CD14-positive monocyte (primary cell): ENCODE data around the gene DPYD. TPM values are rescaled to one million over a fixed set of nuclear protein-coding genes. Genes with fewer than 3 reads are reported as not detected.

ENCODE experiments used
- DNase-seq, 3 donors: peaks; one replicate each; pipeline ENCODE4 v3.0.0-alpha.2; 2011 to 2022
- H2AFZ ChIP-seq: 2 replicates; pipeline ENCODE4 v1.6.0; 2012; ENCODE audit warnings: mild to moderate bottlenecking, low read depth, low read length, inconsistent platforms; ENCODE audit not compliant: insufficient read depth, poor library complexity, severe bottlenecking
- H3K27ac ChIP-seq, 2 donors: 1 replicate in 1 of 2; 2 replicates in 1 of 2; pipeline ENCODE4 v1.5.1; 2012 to 2013; ENCODE audit warnings: low read length in 2 of 2, control low read depth in 1 of 2, inconsistent platforms in 1 of 2, low read depth in 1 of 2, mild to moderate bottlenecking in 1 of 2
- H3K27me3 ChIP-seq, 2 donors: one replicate each; pipeline versions ENCODE4 v1.6.0 to v1.6.1; 2011 to 2013; ENCODE audit warnings: low read length in 2 of 2; ENCODE audit not compliant: control insufficient read depth in 2 of 2, insufficient read depth in 2 of 2
- H3K36me3 ChIP-seq, 2 donors: replicated peaks in 1 of 2; 1 replicate in 1 of 2; 2 replicates in 1 of 2; pipeline versions ENCODE4 v1.5.1 to v1.6.1; 2012 to 2013; ENCODE audit warnings: low read length in 2 of 2, control low read depth in 1 of 2, inconsistent platforms in 1 of 2, mild to moderate bottlenecking in 1 of 2; ENCODE audit not compliant: insufficient read depth in 2 of 2, control insufficient read depth in 1 of 2
- H3K4me1 ChIP-seq, 2 donors: 1 replicate in 1 of 2; 2 replicates in 1 of 2; pipeline versions ENCODE4 v1.5.1 to v1.6.1; 2012 to 2013; ENCODE audit warnings: low read length in 2 of 2, control low read depth in 1 of 2, inconsistent platforms in 1 of 2, mild to moderate bottlenecking in 1 of 2, moderate library complexity in 1 of 2; ENCODE audit not compliant: insufficient read depth in 2 of 2, control insufficient read depth in 1 of 2
- H3K4me2 ChIP-seq: replicated peaks from 2 replicates; pipeline ENCODE3; 2012; ENCODE audit warnings: low read length, moderate library complexity, mild to moderate bottlenecking; ENCODE audit not compliant: poor library complexity, severe bottlenecking; ENCODE audit errors: extremely low read depth
- H3K4me3 ChIP-seq, 3 experiments: fragments of 200-600 bp in 1 of 3; sonication (generic) in 1 of 3; replicated peaks in 1 of 3; 1 replicate in 2 of 3; 2 replicates in 1 of 3; pipeline ENCODE4 v1.5.1; 2011 to 2013; ENCODE audit warnings: low read length in 3 of 3, mild to moderate bottlenecking in 3 of 3, control low read depth in 2 of 3, low read depth in 2 of 3, inconsistent platforms in 1 of 3, moderate library complexity in 1 of 3
- H3K79me2 ChIP-seq: 2 replicates; pipeline ENCODE4 v1.6.0; 2012; ENCODE audit warnings: mild to moderate bottlenecking, control low read depth, inconsistent platforms, low read length, moderate library complexity; ENCODE audit not compliant: insufficient read depth
- H3K9ac ChIP-seq: 2 replicates; pipeline ENCODE4 v1.6.0; 2017; ENCODE audit warnings: low read length, mild to moderate bottlenecking; ENCODE audit not compliant: insufficient read depth, poor library complexity, severe bottlenecking
- H3K9me3 ChIP-seq, 2 donors: replicated peaks in 1 of 2; 1 replicate in 1 of 2; 2 replicates in 1 of 2; pipeline versions ENCODE4 v1.5.1 to v1.6.1; 2012 to 2013; ENCODE audit warnings: low read length in 2 of 2, control low read depth in 1 of 2; ENCODE audit not compliant: control insufficient read depth in 1 of 2, insufficient read depth in 1 of 2
- H4K20me1 ChIP-seq: 2 replicates; pipeline ENCODE4 v1.6.0; 2012; ENCODE audit warnings: mild to moderate bottlenecking, low read length, control low read depth, moderate library complexity; ENCODE audit not compliant: insufficient read depth
- H3K27ac Mint-ChIP-seq, 7 donors: one replicate each; pipeline ENCODE4 v1.8.0; 2020; ENCODE audit warnings: mild to moderate bottlenecking in 7 of 7, mixed read lengths in 7 of 7, moderate library complexity in 6 of 7, inconsistent platforms in 2 of 7
- H3K27me3 Mint-ChIP-seq, 3 donors: one replicate each; pipeline ENCODE4 v1.8.0; 2021 to 2022; ENCODE audit warnings: low read depth in 3 of 3, mild to moderate bottlenecking in 3 of 3, mixed read lengths in 3 of 3, moderate library complexity in 3 of 3, inconsistent platforms in 1 of 3
- H3K36me3 Mint-ChIP-seq, 2 donors: one replicate each; pipeline ENCODE4 v1.8.0; 2020; ENCODE audit warnings: mixed read lengths in 2 of 2, inconsistent platforms in 1 of 2, mild to moderate bottlenecking in 1 of 2
- H3K4me1 Mint-ChIP-seq: one replicate; pipeline ENCODE4 v1.8.0; 2020; ENCODE audit warnings: mild to moderate bottlenecking, mixed read lengths
- H3K4me3 Mint-ChIP-seq, 2 donors: one replicate each; pipeline ENCODE4 v1.8.0; 2020; ENCODE audit warnings: mild to moderate bottlenecking in 2 of 2, mixed read lengths in 2 of 2, moderate library complexity in 1 of 2
- H3K9me3 Mint-ChIP-seq, 7 donors: one replicate each; pipeline ENCODE4 v1.8.0; 2020 to 2022; ENCODE audit warnings: mixed read lengths in 7 of 7, mild to moderate bottlenecking in 6 of 7, moderate library complexity in 6 of 7, inconsistent platforms in 2 of 7
- WGBS: methylation state at CpG from one replicate; pipeline ENCODE4 v1.1.5; 2013; ENCODE audit warnings: missing lambda C conversion rate; ENCODE audit not compliant: insufficient coverage; 5-methylcytosine and 5-hydroxymethylcytosine counted together
- intact Hi-C, 2 donors: fragments of 100-400 bp; cut with micrococcal nuclease; formaldehyde crosslinking; loops; one replicate each; pipeline versions ENCODE4 v1.15.0 to v1.15.1; 2023
- polyA plus RNA-seq, 3 donors: library from polyadenylated mRNA; depleted of rRNA in 1 of 3; unstranded in 2 of 3; stranded (reverse) in 1 of 3; fragments of 300-500 nt in 2 of 3; fragments of >200 nt in 1 of 3; fragmentation: Illumina TruSeq in 2 of 3; gene quantifications; 1 replicate in 2 of 3; 2 replicates in 1 of 3; pipeline ENCODE4 v1.2.3, GENCODE V29; 2012 to 2021
- TF ChIP-seq, protein P1 (sequence below): fragments of 200-600 bp; IDR thresholded peaks from one replicate; pipeline ENCODE4 v1.8.0; 2022; ENCODE audit warnings: antibody characterized with exemption, mild to moderate bottlenecking

The DPYD gene
- polyA plus RNA-seq, 3 donors: 87.6 to 171 (median 144) TPM

DNA sequence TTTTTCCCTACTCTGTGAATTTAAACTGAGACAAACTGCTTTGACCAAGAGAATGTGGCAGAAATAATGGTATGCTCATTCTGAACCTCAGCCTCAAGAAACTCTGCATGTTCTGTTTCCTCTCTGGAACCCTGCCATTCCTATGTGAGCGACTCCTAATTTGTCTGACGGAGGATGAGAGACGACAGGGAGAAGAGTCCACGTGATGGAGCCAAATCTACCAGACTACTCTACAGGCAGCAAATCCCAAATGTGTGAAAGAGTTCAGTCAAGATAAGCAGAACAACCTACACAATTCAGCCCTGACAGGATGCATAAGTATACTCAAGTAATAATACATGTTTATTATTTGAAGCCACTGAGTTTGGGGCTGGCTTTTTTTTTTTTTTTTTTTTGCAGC is 153.5 kb downstream of the DPYD start:
- peaks cover 99% of the 10 kb centered on the region for H4K20me1 ChIP-seq
- Mint-ChIP-seq H3K27ac (peak overlapping the region in 1 of 7 donors; percentile 42), H3K27me3 (no peaks in the 10 kb centered on the region), H3K9me3 (peaks cover 0 to 2% (median 0%) of the 10 kb centered on the region in 7 donors), H3K36me3 (peaks cover 12 to 25% of the 10 kb centered on the region in 2 donors), H3K4me1 (peaks cover 22% of the 10 kb centered on the region), H3K4me3 (no peak overlapping the region)
- H3K4me2 ChIP-seq: no peak overlapping the region
- peaks cover 0 to 8% of the 10 kb centered on the region in 2 donors for H3K4me1 ChIP-seq
- H3K9me3 ChIP-seq: no peaks in the 10 kb centered on the region
- WGBS: 100% methylated on average over 3 of the region's 4 CpGs
- DNase-seq: no peak
- no peak overlapping the region for H3K4me3 ChIP-seq
- no peaks in the 10 kb centered on the region for H3K79me2 ChIP-seq
- peaks cover 5 to 19% of the 10 kb centered on the region in 2 donors for H3K36me3 ChIP-seq
- no peaks in the 10 kb centered on the region for H3K27me3 ChIP-seq
- H3K27ac ChIP-seq: no peak overlapping the region
- intact Hi-C loops: no loop called here
- H3K9ac ChIP-seq: no peak overlapping the region
- TF ChIP-seq, protein P1, sequence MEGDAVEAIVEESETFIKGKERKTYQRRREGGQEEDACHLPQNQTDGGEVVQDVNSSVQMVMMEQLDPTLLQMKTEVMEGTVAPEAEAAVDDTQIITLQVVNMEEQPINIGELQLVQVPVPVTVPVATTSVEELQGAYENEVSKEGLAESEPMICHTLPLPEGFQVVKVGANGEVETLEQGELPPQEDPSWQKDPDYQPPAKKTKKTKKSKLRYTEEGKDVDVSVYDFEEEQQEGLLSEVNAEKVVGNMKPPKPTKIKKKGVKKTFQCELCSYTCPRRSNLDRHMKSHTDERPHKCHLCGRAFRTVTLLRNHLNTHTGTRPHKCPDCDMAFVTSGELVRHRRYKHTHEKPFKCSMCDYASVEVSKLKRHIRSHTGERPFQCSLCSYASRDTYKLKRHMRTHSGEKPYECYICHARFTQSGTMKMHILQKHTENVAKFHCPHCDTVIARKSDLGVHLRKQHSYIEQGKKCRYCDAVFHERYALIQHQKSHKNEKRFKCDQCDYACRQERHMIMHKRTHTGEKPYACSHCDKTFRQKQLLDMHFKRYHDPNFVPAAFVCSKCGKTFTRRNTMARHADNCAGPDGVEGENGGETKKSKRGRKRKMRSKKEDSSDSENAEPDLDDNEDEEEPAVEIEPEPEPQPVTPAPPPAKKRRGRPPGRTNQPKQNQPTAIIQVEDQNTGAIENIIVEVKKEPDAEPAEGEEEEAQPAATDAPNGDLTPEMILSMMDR: no peak
- no peak overlapping the region for H2AFZ ChIP-seq

DNA sequence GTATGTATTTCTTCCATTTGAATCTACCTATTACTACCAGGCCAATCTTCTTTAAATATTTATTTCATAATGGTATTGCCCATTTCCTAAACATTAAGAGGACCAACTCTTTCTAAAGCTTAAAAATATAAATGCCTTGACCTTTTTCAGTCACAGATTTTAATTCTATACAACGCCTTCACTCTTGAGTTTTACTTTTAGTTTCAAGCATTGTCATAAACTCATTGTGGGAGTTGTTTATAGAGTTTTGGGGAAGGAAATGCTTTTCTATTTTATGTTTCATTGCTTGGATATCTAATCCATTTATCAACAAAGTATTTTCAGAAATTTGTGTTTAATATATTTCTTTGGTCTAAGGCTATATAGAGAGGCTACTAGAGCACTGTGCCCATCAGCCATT is 155.8 kb downstream of the DPYD start:
- peaks cover 10 to 35% of the 10 kb centered on the region in 2 donors for H3K36me3 ChIP-seq
- H3K4me3 ChIP-seq: no peak overlapping the region
- Mint-ChIP-seq H3K9me3 (peaks cover 0 to 6% (median 5%) of the 10 kb centered on the region in 7 donors), H3K27me3 (no peaks in the 10 kb centered on the region), H3K27ac (peak overlapping the region in 3 of 7 donors; percentile 42 to 76 (median 53)), H3K4me1 (peaks cover 22% of the 10 kb centered on the region), H3K36me3 (peaks cover 30 to 39% of the 10 kb centered on the region in 2 donors), H3K4me3 (no peak overlapping the region)
- H3K79me2 ChIP-seq: peaks cover 17% of the 10 kb centered on the region
- H4K20me1 ChIP-seq: peaks cover 100% of the 10 kb centered on the region
- intact Hi-C loops: no loop called here
- DNase-seq: no peak
- no peak overlapping the region for H3K9ac ChIP-seq
- H3K27ac ChIP-seq: peak overlapping the region in 1 of 2 donors; percentile 14
- no peak overlapping the region for H3K4me2 ChIP-seq
- no CpG with 5 or more reads among the region's 1 CpG for WGBS
- H3K27me3 ChIP-seq: no peaks in the 10 kb centered on the region
- TF ChIP-seq, protein P1: no peak
- H3K9me3 ChIP-seq: no peaks in the 10 kb centered on the region
- H2AFZ ChIP-seq: no peak overlapping the region
- peaks cover 0 to 8% of the 10 kb centered on the region in 2 donors for H3K4me1 ChIP-seq
